Heart left ventricle (tissue), 16 donors: ENCODE data around the gene TRAPPC10. TPM values are rescaled to one million over a fixed set of nuclear protein-coding genes. Genes with fewer than 3 reads are reported as not detected.
"Not testable (repeated sequence)": the region's sequence is repeated elsewhere in the genome, so short reads cannot be mapped to it uniquely, and the experiment has no call there.

Experiments
- ATAC-seq, 4 donors: fragments of 200-7000 bp; cut with Tn5 transposase; one replicate each; pipeline ENCODE4 v1.9.1; 2020 to 2022; ENCODE audit warnings: moderate library complexity in 4 of 4, mild to moderate bottlenecking in 3 of 4, moderate number of reproducible peaks in 1 of 4
- DNase-seq, 5 donors: peaks; one replicate each; pipeline ENCODE4 v3.0.0-alpha.2; 2020
- H3K27ac ChIP-seq, 12 donors: fragments of 200-600 bp; sonication (generic) in 4 of 12; one replicate each; pipeline versions ENCODE4 v1.5.0 to v1.8.0; 2016 to 2022; ENCODE audit warnings: mild to moderate bottlenecking in 2 of 12
- H3K27me3 ChIP-seq, 9 donors: fragments of 200-600 bp; sonication (generic) in 2 of 9; one replicate each; pipeline versions ENCODE4 v1.5.1 to v1.8.0; 2016 to 2022; ENCODE audit warnings: mild to moderate bottlenecking in 3 of 9
- H3K36me3 ChIP-seq, 9 donors: fragments of 200-600 bp; sonication (generic) in 2 of 9; one replicate each; pipeline versions ENCODE4 v1.5.0 to v1.8.0; 2018 to 2022; ENCODE audit warnings: mild to moderate bottlenecking in 2 of 9
- H3K4me1 ChIP-seq, 12 donors: fragments of 200-600 bp; sonication (generic) in 4 of 12; one replicate each; pipeline versions ENCODE4 v1.5.0 to v1.8.0; 2016 to 2022; ENCODE audit warnings: mild to moderate bottlenecking in 3 of 12
- H3K4me3 ChIP-seq, 12 donors: fragments of 200-600 bp; sonication (generic) in 4 of 12; one replicate each; pipeline versions ENCODE4 v1.5.0 to v1.8.0; 2017 to 2022; ENCODE audit warnings: mild to moderate bottlenecking in 9 of 12, moderate library complexity in 4 of 12
- H3K9me3 ChIP-seq, 12 donors: fragments of 200-600 bp; sonication (generic) in 4 of 12; one replicate each; pipeline versions ENCODE4 v1.5.0 to v1.8.0; 2016 to 2022; ENCODE audit warnings: mild to moderate bottlenecking in 1 of 12
- WGBS, 4 donors: extraction: QIAGEN DNeasy Blood & Tissue Kit in 2 of 4; methylation state at CpG; one replicate each; pipeline versions ENCODE4 v1.1.5 to v1.1.7; 2013 to 2018; 5-methylcytosine and 5-hydroxymethylcytosine counted together
- intact Hi-C, 10 donors: fragments of 100-400 bp; cut with DNase I; formaldehyde crosslinking; loops; one replicate each; pipeline versions ENCODE4 v1.11.1 to v1.14.2; 2022
- polyA plus RNA-seq, 2 donors: library from polyadenylated mRNA; stranded (reverse); fragments of 200-250 nt; gene quantifications; one replicate each; pipeline ENCODE4 v1.2.3, GENCODE V29; 2013
- total RNA-seq, 9 donors: library from RNA; depleted of rRNA in 2 of 9; stranded (reverse); fragments of >200 nt in 2 of 9; fragmentation: NEBNext Ultra II Directional in 3 of 9; extraction: Animal tissue kit (Norgen Biotek cat#: 25700) in 3 of 9; gene quantifications; one replicate each; pipeline versions ENCODE4 v1.1.0 to v1.2.4, GENCODE V29; 2016 to 2023
- donor health status: ischemic (EF 13 %, LVEDD 7.1; RV severe dilation, severe dysfunction).
- donor health status: healthy with polysubstance abuse.
- donor health status: DM: no; HTN: yes; CAD: no.
- donor health status: DM: no; HTN: no; CAD: no.
- donor health status: ischemic (EF 25% LVEDD 6.9; RV normal size, moderate dysfunction).
- donor health status: ischemic (EF 25% LVEDD 5.7; RV mildly dilated, moderate dysfunction).
- donor health status: healthy.
- donor health status: DM: yes; HTN: yes; CAD: no.
- donor health status: ischemic (EF 35%, LVEDD 5.7; RV mildly dilated, moderate dysfunction).
- donor health status: nonischemic (EF 11% LVEDD 7.7; RV severe dilation, severe dysfunction).
- donor health status: DM: yes; HTN: yes; CAD: no.
- donor health status: PGD.
- donor health status: ischemic (EF 29% LVEDD 5.4; RV normal size, mild dysfunction).
- donor health status: nonischemic (EF 23%, LVEDD 6.1; RV moderate dilation, normal function).

TRAPPC10 gene
- total and polyA plus RNA-seq, 11 donors, result 5.6 to 32.0 (median 22.1) TPM

DNA sequence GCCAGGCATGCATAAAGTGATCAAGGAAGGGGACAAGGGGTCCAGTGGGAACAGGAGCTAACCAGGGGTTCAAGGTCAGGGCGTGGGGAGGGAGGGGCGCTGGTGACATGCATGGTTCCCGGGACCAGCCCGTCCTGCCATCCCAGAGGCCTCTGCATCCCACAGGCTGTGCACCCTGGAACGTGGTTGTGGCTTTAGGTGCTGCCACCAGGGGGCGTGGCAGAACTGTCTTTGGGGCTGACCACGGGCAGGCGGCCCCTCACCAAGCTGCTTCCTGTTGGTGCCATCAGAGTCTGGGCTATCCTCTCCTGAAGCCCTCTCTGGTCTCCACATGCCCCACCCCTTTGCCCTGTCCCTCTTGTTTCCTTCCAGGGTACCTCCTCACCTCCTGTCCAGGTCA lies 135.0 kb downstream of the TRAPPC10 start:
- H3K4me1 ChIP-seq, H3K9me3 ChIP-seq, H3K27me3 ChIP-seq, DNase-seq, H3K36me3 ChIP-seq, intact Hi-C loops, H3K27ac ChIP-seq, H3K4me3 ChIP-seq: not testable (repeated sequence)
- no CpG with 5 or more reads among the region's 8 CpGs for WGBS, 4 donors
- peak; percentile 11 to 71 (median 58) for ATAC-seq

DNA sequence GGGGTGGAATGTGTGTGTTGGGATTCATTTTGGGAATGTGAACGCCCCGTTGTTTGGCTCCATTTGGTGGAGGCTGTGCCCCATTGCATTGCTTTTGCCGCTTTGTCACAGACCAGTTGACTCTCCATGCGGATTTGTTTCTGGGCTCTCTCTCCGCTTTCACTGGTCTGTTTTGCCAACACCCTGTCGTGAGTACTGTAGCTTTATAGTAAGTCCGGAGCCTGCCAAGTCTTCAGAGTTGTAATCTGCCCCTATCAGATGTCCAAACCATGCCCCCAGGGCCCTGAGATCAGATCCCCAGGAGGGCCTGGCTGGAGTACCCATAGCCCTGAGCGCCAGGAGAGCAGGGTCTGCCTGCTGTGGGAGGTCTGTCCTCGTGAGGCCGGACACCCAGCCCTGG lies 138.1 kb downstream of the TRAPPC10 start:
- ATAC-seq, H3K4me3 ChIP-seq: not testable (repeated sequence)
- 100% methylated on average over 3 of the region's 10 CpGs; no CpG with 5 or more reads in 3 of the 4 donors for WGBS, 4 donors

DNA sequence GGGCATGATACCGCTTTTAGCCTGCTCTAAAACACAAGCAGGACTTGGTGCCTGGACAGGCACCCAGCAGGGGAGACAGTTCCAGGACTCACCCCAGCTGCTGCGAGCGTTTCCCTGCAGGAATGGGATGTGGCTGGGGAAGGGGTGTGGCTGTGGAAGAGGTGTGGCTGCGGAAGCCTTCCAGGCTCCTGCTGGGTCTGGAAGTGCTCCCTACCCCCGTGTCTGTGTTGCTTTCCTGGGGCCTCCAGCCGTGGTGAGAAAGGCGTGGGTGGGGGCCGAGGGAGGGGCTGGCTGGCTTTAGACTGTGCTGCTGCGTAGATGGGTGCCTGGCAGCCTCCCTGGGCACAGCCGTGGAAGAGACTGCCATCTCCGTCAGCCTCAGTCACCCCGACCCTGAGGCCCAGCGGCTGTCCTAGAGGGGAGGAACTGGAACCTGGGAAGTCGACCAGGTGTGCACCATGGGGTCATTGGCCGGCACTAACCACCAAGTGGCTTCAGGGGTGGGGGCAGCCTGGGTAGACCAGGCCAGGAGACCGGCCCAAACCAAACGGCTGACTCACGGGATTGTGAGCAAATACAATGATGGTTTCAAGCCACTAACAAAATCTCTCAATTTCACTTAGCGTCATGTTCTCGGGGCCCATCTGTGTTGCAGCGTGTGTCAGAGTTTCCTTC lies 141.2 kb downstream of the TRAPPC10 start:
- H3K4me1 ChIP-seq, H3K4me3 ChIP-seq, H3K9me3 ChIP-seq, H3K27me3 ChIP-seq, H3K27ac ChIP-seq, H3K36me3 ChIP-seq, intact Hi-C loops: not testable (repeated sequence)
- WGBS, 4 donors, result 45% methylated on average over 7 of the region's 21 CpGs; no CpG with 5 or more reads in 3 of the 4 donors
- DNase-seq (peak in 1 of 5 donors; percentile 20), ATAC-seq (peak; percentile 32 to 83 (median 51))

More for the DNA sequence above, 138.1 kb downstream of the TRAPPC10 start:
- H3K4me1 ChIP-seq, H3K9me3 ChIP-seq, DNase-seq, intact Hi-C loops, H3K36me3 ChIP-seq, H3K27me3 ChIP-seq, H3K27ac ChIP-seq: not testable (repeated sequence)

DNA sequence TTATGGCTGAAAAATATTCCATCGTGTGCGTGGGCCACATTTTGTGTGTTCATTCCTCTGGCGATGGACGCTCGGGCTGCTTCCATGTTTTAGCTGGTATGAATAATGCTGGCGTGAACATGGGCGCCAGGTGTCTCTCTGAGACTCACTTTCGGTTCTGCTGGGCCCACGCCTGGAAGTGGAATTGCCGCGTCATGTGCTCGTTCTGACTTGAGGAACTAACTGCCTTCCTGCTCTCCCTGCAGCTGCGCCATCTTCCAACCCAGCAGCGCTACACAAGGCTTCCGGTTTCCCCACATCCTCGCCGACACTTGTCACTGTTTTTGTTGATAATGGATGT lies 141.8 kb downstream of the TRAPPC10 start:
- H3K9me3 ChIP-seq, H3K27ac ChIP-seq, intact Hi-C loops, H3K27me3 ChIP-seq, H3K4me1 ChIP-seq, H3K4me3 ChIP-seq, H3K36me3 ChIP-seq: not testable (repeated sequence)
- DNase-seq (peak in 4 of 5 donors; percentile 10 to 37 (median 18)), ATAC-seq (peak; percentile 36 to 67 (median 52))
- WGBS, 4 donors, result 73 to 100% (median 90%) methylated on average over 1 to 9 of the region's 17 CpGs; no CpG with 5 or more reads in 1 of the 4 donors

DNA sequence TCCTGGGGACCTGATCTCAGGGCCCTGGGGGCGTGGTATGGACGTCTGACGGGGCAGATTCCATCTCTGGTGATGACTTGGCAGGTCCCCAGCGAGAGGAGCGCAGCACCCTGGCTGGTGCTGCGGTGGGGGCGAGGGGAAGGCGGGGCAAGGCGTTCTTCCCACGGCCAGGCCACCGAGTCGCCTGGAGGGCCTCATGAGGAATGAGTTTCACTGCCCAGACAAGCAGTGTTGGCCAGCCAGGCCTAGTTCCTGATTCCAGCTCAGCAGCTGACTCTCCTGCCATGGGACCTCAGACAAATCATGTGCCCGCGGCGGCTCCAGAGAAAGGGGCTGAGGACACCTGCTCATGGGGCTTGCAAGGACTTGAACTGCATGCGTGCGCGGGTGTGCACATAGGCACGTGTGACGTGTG lies 142.7 kb downstream of the TRAPPC10 start:
- H3K27me3 ChIP-seq, DNase-seq, H3K4me3 ChIP-seq, intact Hi-C loops, H3K27ac ChIP-seq, H3K36me3 ChIP-seq, H3K9me3 ChIP-seq, H3K4me1 ChIP-seq: not testable (repeated sequence)
- peak; percentile 22 to 78 (median 73) for ATAC-seq
- no CpG with 5 or more reads among the region's 20 CpGs for WGBS, 4 donors

DNA sequence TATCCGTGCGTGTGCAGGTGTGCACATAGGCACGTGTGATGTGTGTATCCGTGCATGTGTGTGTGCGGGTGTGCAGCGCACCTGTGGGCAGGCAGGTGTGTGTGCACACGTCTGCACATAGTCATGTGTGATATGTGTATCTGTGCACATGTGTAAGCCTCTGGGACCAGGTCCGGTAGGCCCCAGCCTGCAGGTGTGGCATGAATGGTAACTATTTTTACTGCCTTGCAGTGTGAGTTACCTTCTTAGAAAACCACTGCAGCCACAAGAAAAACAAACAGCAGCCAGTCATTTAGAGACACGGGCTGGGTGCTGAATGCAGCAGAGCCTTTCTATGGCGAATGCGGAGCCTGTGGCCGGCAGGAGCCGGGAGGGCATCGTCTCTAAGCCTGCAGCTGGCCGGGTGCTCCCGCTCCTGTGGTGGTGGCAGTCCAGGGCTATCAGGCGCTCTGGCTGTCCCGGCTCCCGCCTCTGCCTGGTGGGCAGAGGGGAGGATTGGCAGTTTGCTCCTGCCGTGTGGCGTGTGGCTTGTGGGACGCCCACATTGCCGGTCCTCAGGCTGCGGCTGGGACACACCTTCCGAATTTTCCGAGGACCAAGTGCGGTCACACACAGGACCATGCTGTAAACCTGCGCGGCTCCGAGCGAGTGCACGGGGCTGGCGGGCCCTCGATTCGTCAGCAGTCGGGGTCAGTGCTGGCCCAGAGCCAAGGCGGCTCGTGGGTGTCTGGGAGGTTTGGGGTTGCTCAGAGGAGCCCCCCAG lies 143.3 kb downstream of the TRAPPC10 start:
- DNase-seq, intact Hi-C loops, H3K27me3 ChIP-seq, H3K36me3 ChIP-seq, H3K9me3 ChIP-seq, H3K4me3 ChIP-seq, H3K27ac ChIP-seq, H3K4me1 ChIP-seq, ATAC-seq: not testable (repeated sequence)
- WGBS, 4 donors, result 100% methylated on average over 8 of the region's 38 CpGs; no CpG with 5 or more reads in 3 of the 4 donors

DNA sequence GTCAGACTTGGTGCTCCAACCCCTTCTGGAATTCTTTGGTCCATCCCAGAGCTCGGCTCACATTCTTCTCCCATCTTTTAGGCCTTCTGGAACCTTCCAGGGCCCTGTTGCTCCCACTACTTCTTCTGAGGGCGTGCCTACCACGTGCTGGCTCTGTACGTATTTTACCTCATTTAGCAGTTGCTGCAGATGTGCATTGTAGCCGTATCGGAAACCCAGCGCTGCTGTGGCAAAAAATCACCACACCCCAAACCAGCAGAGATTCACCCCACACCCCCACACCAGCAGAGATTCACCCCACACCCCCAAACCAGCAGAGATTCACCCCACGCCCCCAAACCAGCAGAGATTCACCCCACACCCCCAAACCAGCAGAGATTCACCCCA lies 143.9 kb downstream of the TRAPPC10 start:
- intact Hi-C loops, result not testable (repeated sequence)
- WGBS, 4 donors, result no CpG with 5 or more reads among the region's 8 CpGs

More for the DNA sequence above, 143.9 kb downstream of the TRAPPC10 start:
- H3K4me1 ChIP-seq, H3K9me3 ChIP-seq, H3K4me3 ChIP-seq, ATAC-seq, H3K27ac ChIP-seq, H3K36me3 ChIP-seq, H3K27me3 ChIP-seq, DNase-seq: not testable (repeated sequence)

Other genes starting within 250 kb of the TRAPPC10 start
- 10 to 100 TPM in 8 of 9 donors, 1 to 10 TPM in 1; 7.8 to 77.0 (median 35.9) TPM for gene CSTB, start 236.0 kb upstream of the TRAPPC10 start, total RNA-seq
- gene CSTB, start 236.0 kb upstream of the TRAPPC10 start, polyA plus RNA-seq, result 10 to 100 TPM; 36.1 to 72.8 TPM
- 10 to 100 TPM in 4 of 9 donors, 1 to 10 TPM in 5; 6.0 to 15.6 (median 9.8) TPM for gene RRP1, start 222.7 kb upstream of the TRAPPC10 start, total RNA-seq
- gene RRP1, start 222.7 kb upstream of the TRAPPC10 start, polyA plus RNA-seq, result 10 to 100 TPM in 1 of 2 donors, 1 to 10 TPM in 1; 6.7 to 13.9 TPM
- gene AGPAT3, start 147.1 kb upstream of the TRAPPC10 start, total RNA-seq, result 10 to 100 TPM; 48.7 to 86.0 (median 65.5) TPM
- gene AGPAT3, start 147.1 kb upstream of the TRAPPC10 start, polyA plus RNA-seq, result 10 to 100 TPM; 26.6 to 51.3 TPM
- gene PWP2, start 95.1 kb downstream of the TRAPPC10 start, total RNA-seq, result 10 to 100 TPM in 1 of 9 donors, 1 to 10 TPM in 6, under 1 TPM in 1, not detected in 1; 0.70 to 10.2 (median 5.0) TPM
- 1 to 10 TPM; 1.1 to 6.0 TPM for gene PWP2, start 95.1 kb downstream of the TRAPPC10 start, polyA plus RNA-seq
- 100 to 1,000 TPM in 2 of 9 donors, 10 to 100 TPM in 7; 10.2 to 140 (median 14.1) TPM for gene GATD3, start 121.4 kb downstream of the TRAPPC10 start, total RNA-seq
- gene GATD3, start 121.4 kb downstream of the TRAPPC10 start, polyA plus RNA-seq, result 100 to 1,000 TPM in 1 of 2 donors, 10 to 100 TPM in 1; 26.5 to 109 TPM
- gene ICOSLG, start 228.6 kb downstream of the TRAPPC10 start, total RNA-seq, result 1 to 10 TPM in 8 of 9 donors, under 1 TPM in 1; 0.78 to 5.5 (median 1.5) TPM
- 1 to 10 TPM in 1 of 2 donors, under 1 TPM in 1; 0.80 to 2.6 TPM for gene ICOSLG, start 228.6 kb downstream of the TRAPPC10 start, polyA plus RNA-seq
- gene DNMT3L, start 249.6 kb downstream of the TRAPPC10 start, total RNA-seq, result not detected
- gene DNMT3L, start 249.6 kb downstream of the TRAPPC10 start, polyA plus RNA-seq, result not detected